ENCODE measurements around the gene RNF182.

- TF ChIP-seq HDGF (IDR thresholded peaks at IDR 0.05; ENCODE audit: borderline replicate concordance) (no peak), ZNF384 (IDR thresholded peaks at IDR 0.05) (no peak), PKNOX1 (IDR thresholded peaks at IDR 0.05) (no peak), ARNT (IDR thresholded peaks at IDR 0.05) (no peak), BHLHE40 (IDR thresholded peaks at IDR 0.05; ENCODE audit: borderline replicate concordance) (no peak), L3MBTL2 (conservative IDR thresholded peaks at IDR 0.05) (no peak), SP1 (IDR thresholded peaks at IDR 0.05) (no peak), FOXM1 (IDR thresholded peaks at IDR 0.05; ENCODE audit: borderline replicate concordance) (no peak), SUZ12 (IDR thresholded peaks at IDR 0.05) (no peak), LEF1 (IDR thresholded peaks at IDR 0.05; ENCODE audit: borderline replicate concordance) (no peak), TARDBP (IDR thresholded peaks at IDR 0.05) (no peak)
Observed at GRCh38 chr6:14016935-14017625, 92.3 kb downstream of the RNF182 start.
